GM20431 (cell line): Measurements from ENCODE around the gene TLCD2.
"Not testable (repeated sequence)": the region's sequence is repeated elsewhere in the genome, so short reads cannot be mapped to it uniquely, and the experiment has no call there.

ENCODE experiments used
- in situ Hi-C: fragments of 300-500 bp; cut with MseI, MboI; formaldehyde crosslinking; loops from one replicate; pipeline ENCODE4 v1.15.0; 2020; ENCODE audit warnings: low sequenced_read_pairs; ENCODE audit not compliant: unreplicated experiment

TLCD2 gene

DNA sequence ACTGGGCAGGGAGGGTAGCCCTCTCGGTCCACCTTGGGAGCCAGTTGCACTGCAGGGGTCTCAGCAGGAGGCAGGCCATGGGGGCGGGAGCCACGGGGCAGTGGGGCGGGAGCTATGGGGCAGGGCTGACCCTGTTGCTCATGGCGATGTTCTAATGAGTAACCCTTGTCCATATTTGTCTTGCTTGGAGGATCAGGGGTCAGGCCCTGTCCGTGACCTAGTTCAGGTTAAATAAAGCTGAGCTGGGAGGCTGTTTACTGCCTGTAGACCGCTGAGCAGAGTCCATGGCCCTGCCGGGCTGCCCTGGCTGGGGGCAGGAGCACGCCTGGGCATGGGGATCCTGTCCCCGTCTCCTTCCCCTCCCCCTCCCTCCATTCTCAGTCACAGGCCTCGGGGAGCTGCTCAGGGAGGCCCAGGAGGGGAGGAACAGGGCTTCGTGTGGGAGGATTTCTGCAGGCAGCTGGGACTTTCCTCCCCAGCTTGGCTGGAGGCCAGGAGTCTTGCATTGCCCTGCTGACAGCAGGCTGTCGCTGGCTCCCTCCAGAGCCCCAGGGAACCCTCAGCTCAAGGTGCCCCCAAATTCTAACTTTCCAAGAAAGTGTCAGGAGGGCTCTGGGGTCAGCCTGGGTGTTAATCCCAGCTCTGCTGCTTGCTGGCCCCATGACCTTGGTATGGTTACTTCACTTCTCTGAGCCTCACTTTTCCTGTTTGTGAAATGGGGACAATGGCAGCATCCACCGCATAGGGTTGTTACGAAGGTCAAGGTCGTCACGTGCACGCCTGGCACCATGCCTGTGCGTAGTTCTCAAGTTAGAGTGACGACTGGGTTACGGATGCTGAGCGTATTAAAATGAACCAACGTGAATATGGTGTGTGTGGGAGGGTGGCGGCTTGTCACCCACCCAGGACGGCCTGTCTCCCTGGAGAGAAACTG is 26.4 kb upstream of the TLCD2 start:
- in situ Hi-C loops, result no loop called here

GRCh38 chr17:1735834-1736347 is 25.7 kb upstream of the TLCD2 start:
- in situ Hi-C loops, result no loop called here

GRCh38 chr17:1735418-1735817 is 25.2 kb upstream of the TLCD2 start:
- in situ Hi-C loops, result no loop called here

DNA sequence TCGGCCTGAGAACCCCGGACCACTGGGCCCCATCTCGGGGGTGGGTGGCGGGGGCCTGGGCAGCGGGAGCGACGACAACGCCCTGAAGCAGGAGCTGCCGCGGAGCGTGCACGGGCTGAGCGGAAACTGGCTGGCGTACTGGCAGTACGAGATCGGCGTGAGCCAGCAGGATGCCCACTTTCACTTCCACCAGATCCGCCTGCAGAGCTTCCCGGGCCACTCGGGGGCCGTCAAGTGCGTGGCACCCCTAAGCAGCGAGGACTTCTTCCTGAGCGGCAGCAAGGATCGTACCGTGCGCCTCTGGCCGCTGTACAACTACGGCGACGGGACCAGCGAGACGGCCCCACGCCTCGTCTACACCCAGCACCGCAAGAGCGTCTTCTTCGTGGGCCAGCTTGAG is 23.6 kb upstream of the TLCD2 start:
- in situ Hi-C loops, result no loop called here

GRCh38 chr17:1732833-1733321 is 22.7 kb upstream of the TLCD2 start:
- in situ Hi-C loops, result no loop called here

GRCh38 chr17:1732241-1732832 is 22.2 kb upstream of the TLCD2 start:
- in situ Hi-C loops, result no loop called here

DNA sequence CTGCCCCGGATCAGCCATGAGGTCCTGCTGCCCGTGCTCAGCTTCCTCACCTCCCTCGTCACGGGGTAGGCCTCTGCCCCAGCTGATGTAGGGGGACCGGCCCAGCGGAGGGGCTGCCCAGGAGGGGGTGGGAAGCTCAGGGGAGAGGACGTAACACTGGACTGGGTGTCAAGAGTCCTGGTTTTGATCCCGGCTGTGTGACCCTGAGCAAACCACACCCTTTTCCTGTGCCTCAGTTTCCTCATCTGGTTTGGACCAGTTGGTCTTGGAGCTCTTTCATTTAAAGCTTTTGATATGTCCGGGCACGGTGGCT is 21.0 kb upstream of the TLCD2 start:
- in situ Hi-C loops, result no loop called here

DNA sequence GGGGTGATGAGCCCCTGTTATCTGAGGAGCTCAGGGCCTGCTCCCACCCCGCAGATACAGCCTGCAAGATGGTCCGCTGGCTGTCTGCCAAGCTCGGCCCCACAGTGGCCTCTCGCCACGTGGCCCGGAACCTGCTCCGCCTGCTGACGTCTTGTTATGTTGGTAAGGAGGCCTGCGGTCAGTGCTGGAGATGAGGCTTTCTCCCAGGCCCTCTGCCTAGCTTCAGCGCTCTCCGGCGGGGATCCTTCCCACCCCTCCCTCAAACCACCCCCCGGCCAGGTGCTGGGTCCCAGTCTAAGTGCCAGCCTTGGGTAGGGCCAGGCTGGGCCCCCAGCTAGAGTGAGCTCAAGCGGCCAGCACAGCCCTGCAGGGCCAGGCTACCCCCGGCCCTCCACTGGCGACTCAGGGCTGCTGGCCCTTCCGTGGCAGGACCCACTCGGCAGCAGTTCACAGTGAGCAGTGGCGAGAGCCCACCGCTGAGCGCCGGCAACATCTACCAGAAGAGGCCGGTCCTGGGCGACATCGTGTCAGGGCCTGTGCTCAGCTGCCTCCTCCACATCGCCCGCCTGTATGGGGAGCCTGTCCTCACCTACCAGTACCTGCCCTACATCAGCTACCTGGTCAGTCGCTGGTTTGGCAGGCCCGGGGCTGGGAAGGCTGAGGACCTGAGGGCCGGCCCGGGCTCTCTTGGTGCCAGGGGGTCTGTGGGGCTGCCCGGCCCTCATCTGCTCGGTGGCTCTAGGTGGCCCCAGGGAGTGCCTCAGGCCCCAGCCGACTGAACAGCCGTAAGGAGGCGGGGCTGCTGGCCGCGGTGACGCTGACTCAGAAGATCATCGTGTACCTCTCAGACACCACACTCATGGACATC is 20.4 kb upstream of the TLCD2 start:
- in situ Hi-C loops, result no loop called here

DNA sequence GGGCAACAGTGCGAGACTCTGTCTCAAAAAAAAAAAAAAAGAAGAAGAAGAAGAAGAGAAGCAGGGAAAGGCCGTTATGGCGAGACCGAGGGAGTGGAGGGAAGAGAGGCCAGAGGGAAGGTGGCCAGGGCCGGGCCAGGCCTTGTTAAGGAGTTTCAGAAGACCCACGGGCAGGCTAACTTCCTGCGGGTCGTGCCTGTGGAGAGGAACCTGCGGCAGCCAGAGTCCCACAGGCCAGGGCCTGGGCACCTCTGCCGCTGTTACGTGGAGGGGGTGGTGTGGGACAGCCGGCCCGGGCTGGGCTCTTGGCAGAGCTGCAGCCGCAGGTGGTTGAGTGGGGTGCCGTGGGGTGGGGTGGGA is 19.8 kb upstream of the TLCD2 start:
- in situ Hi-C loops, result no loop called here

- in situ Hi-C loops, result no loop called here
Observed at GRCh38 chr17:1727876-1728630, 17.9 kb upstream of the TLCD2 start.

- in situ Hi-C loops, result no loop called here
Observed at GRCh38 chr17:1727258-1727789, 17.1 kb upstream of the TLCD2 start.

DNA sequence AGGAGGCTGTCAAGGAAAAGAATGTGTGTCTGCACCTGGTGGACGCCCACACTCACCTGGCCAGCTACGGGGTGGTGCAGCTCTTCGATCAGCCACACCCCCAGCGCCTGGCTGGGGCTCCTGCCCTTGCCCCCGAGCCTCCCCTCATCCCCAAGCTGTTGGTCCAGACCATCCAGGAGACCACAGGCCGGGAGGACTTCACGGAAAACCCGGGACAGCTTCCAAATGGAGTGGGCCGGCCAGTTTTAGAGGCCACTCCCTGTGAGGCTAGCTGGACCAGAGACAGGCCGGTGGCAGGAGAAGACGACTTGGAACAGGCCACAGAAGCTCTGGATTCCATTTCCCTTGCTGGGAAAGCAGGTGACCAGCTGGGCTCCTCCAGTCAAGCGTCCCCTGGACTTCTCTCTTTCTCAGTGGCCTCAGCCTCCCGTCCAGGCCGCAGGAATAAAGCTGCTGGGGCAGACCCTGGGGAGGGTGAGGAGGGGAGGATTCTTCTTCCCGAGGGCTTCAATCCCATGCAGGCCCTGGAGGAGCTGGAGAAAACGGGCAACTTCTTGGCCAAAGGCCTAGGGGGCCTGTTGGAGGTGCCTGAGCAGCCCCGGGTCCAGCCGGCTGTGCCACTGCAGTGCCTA is 16.6 kb upstream of the TLCD2 start:
- in situ Hi-C loops, result no loop called here

- in situ Hi-C loops, result no loop called here
Observed at GRCh38 chr17:1725642-1726511, 15.7 kb upstream of the TLCD2 start.

DNA sequence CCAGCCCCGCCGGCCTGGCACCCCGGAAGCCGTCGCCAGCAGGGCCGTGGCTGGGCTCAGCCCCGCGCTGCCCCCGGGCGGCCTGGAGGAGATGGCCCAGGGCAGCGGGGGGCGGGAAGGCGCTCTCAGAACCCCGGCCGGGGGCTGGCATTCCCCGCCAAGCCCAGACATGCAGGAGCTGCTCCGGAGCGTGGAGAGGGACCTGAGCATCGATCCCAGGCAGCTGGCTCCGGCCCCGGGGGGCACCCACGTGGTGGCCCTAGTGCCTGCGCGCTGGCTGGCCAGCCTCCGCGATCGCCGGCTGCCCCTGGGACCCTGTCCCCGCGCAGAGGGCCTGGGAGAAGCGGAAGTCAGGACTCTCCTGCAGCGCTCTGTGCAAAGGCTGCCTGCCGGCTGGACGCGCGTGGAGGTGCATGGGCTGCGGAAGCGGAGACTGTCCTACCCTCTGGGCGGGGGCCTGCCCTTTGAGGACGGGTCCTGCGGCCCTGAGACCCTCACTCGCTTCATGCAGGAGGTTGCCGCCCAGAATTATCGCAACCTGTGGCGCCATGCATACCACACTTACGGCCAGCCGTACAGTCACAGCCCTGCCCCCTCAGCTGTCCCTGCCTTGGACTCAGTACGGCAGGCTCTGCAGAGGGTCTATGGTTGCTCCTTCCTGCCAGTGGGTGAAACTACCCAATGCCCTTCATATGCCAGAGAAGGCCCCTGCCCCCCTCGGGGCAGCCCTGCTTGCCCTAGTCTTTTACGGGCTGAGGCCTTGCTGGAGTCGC is 14.9 kb upstream of the TLCD2 start:
- in situ Hi-C loops, result no loop called here

DNA sequence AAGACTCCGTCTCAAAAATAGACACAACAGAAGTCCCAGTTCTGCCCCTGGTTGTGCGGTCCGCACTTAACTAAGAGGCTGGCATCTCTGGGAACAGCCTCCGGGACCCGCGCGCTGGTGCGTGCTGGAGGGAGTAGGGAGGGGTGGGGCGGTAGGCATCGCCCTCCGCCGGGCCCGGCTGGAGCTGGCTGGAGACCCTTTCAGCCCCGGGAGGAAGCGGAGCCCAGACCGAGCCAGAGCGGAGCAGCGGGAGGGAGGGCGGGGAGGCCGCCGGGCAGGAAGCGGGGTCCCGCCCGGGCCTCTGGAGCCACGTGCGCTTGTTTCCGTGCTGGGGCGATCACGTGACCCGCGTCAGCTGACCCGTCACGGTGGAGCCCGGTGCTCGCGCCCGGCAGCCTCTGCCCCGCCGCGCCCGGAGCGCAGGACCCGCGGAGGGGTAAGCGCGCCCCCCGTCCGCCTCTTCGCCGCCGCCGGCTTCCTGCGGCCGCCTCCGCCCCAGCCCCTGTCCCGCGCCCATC is 14.2 kb upstream of the TLCD2 start, which contains the start of gene WDR81:
WDR81 (plus strand) TSS at position 354 of the 518 bp plus-strand sequence. CDS start 256 bp downstream, outside the sequence.
- in situ Hi-C loops, result no loop called here

- in situ Hi-C loops, result not testable (repeated sequence)
Observed at GRCh38 chr17:1722022-1722421, 11.8 kb upstream of the TLCD2 start.

- in situ Hi-C loops, result no loop called here
Observed at GRCh38 chr17:1720856-1721386, 10.7 kb upstream of the TLCD2 start.
